MM.1S (cell line): ENCODE results near the gene CELSR3.
A peak's percentile ranks its signal among the peaks of the same experiment; 100 is the strongest.

Experiments used
- DNase-seq: peaks from one replicate; pipeline ENCODE4 v3.0.0-alpha.2; 2015
- H2AFZ ChIP-seq: fragments of 300-600 bp; sonication (generic); 2 replicates; pipeline ENCODE4 v1.6.0; 2016; ENCODE audit warnings: antibody characterized with exemption, low read length
- H3F3A ChIP-seq: fragments of 300-600 bp; sonication (generic); 2 replicates; pipeline ENCODE4 v1.6.1; 2016; ENCODE audit warnings: mild to moderate bottlenecking, antibody characterized with exemption, low read length, moderate library complexity, mixed read lengths; ENCODE audit not compliant: insufficient read depth
- H3K27ac ChIP-seq: fragments of 300-600 bp; sonication (generic); 2 replicates; pipeline ENCODE4 v1.5.1; 2016; ENCODE audit warnings: mild to moderate bottlenecking, low read length
- H3K27me3 ChIP-seq: fragments of 300-600 bp; sonication (generic); replicated peaks from 2 replicates; pipeline ENCODE4 v1.6.0; 2016; ENCODE audit warnings: low read length; ENCODE audit not compliant: insufficient read depth
- H3K36me3 ChIP-seq: fragments of 300-600 bp; sonication (generic); replicated peaks from 2 replicates; pipeline ENCODE4 v1.6.1; 2016; ENCODE audit warnings: mild to moderate bottlenecking, low read length, mixed read lengths; ENCODE audit not compliant: insufficient read depth
- H3K4me1 ChIP-seq: fragments of 300-600 bp; sonication (generic); 2 replicates; pipeline ENCODE4 v1.6.1; 2016; ENCODE audit warnings: low read length, mixed read lengths
- H3K4me2 ChIP-seq: fragments of 300-600 bp; sonication (generic); 2 replicates; pipeline ENCODE4 v1.6.0; 2016; ENCODE audit warnings: low read depth, low read length
- H3K4me3 ChIP-seq: fragments of 300-600 bp; sonication (generic); 2 replicates; pipeline ENCODE4 v1.5.1; 2016; ENCODE audit warnings: low read length, mixed read lengths
- H3K79me2 ChIP-seq: fragments of 300-600 bp; sonication (generic); 2 replicates; pipeline ENCODE4 v1.6.1; 2016; ENCODE audit warnings: mixed run types, low read length, mixed read lengths
- H3K9ac ChIP-seq: fragments of 300-600 bp; sonication (generic); 2 replicates; pipeline ENCODE4 v1.6.1; 2016; ENCODE audit warnings: low read length, mixed read lengths
- H3K9me2 ChIP-seq: fragments of 300-600 bp; sonication (generic); replicated peaks from 2 replicates; pipeline ENCODE4 v1.6.1; 2016; ENCODE audit warnings: mild to moderate bottlenecking, low read length, mixed read lengths; ENCODE audit not compliant: insufficient read depth
- H3K9me3 ChIP-seq: fragments of 300-600 bp; sonication (generic); replicated peaks from 2 replicates; pipeline ENCODE4 v1.6.1; 2016; ENCODE audit warnings: mild to moderate bottlenecking, low read length, mixed read lengths; ENCODE audit not compliant: insufficient read depth
- H4K20me1 ChIP-seq: fragments of 300-600 bp; sonication (generic); 2 replicates; pipeline ENCODE4 v1.6.1; 2016; ENCODE audit warnings: mild to moderate bottlenecking, low read length, moderate library complexity, mixed read lengths; ENCODE audit not compliant: insufficient read depth
- CTCF ChIP-seq: fragments of 300-600 bp; sonication (generic); IDR thresholded peaks from 2 replicates; pipeline ENCODE4 v1.5.1; 2016; ENCODE audit warnings: antibody characterized with exemption, low read length, mixed read lengths
- EZH2 ChIP-seq: fragments of 300-600 bp; sonication (generic); optimal IDR thresholded peaks from 2 replicates; pipeline ENCODE3; 2017; ENCODE audit warnings: low read depth, mild to moderate bottlenecking, antibody characterized with exemption, low read length, mixed read lengths
- EZH2phosphoT487 ChIP-seq: fragments of 300-600 bp; sonication (generic); IDR thresholded peaks from 2 replicates; pipeline ENCODE4 v1.6.1; 2018; ENCODE audit warnings: antibody characterized with exemption, low read length

The CELSR3 gene

GRCh38 chr3:48636149-48636655 lies 26.5 kb downstream of the CELSR3 start:
- Histone ChIP-seq H2AFZ (peak overlapping the region; percentile 86), H3K27me3 (peaks cover 8% of the 10 kb centered on the region; the same call in 1 of the 2 replicates), H3F3A (no peaks in the 10 kb centered on the region), H3K4me2 (peak overlapping the region; percentile 99), H3K9me3 (no peaks in the 10 kb centered on the region), H3K79me2 (no peaks in the 10 kb centered on the region), H3K27ac (no peak overlapping the region), H3K4me3 (peak overlapping the region; percentile 88), H3K4me1 (peaks cover 12% of the 10 kb centered on the region; the same call in 1 of the 2 replicates), H4K20me1 (no peaks in the 10 kb centered on the region), H3K36me3 (no peaks in the 10 kb centered on the region), H3K9ac (peak overlapping the region; percentile 65; the same call in 1 of the 2 replicates), H3K9me2 (no peaks in the 10 kb centered on the region)
- no peak for DNase-seq
- TF ChIP-seq CTCF = no peak
- TF ChIP-seq EZH2 = no peak
- no peak for TF ChIP-seq EZH2phosphoT487

- no peaks in the 10 kb centered on the region for H4K20me1 ChIP-seq
- H2AFZ ChIP-seq = peak within 1 kb of the TSS; percentile 86
Observed at GRCh38 chr3:48635222-48636021, 27.3 kb downstream of the CELSR3 start, which contains the start of gene SLC26A6. Gene SLC26A6 (minus strand): TSS chr3:48635461. CDS start chr3:48635393, 68 bp downstream.

GRCh38 chr3:48634661-48635221 lies 27.9 kb downstream of the CELSR3 start:
- Histone ChIP-seq H3K27me3 (no peaks in the 10 kb centered on the region), H3K4me3 (peak overlapping the region; percentile 88), H3K4me2 (peak overlapping the region; percentile 99), H3F3A (no peaks in the 10 kb centered on the region), H3K27ac (no peak overlapping the region), H3K9me2 (no peaks in the 10 kb centered on the region), H3K9me3 (no peaks in the 10 kb centered on the region), H3K9ac (peak overlapping the region; percentile 47; the same call in 1 of the 2 replicates), H3K36me3 (no peaks in the 10 kb centered on the region), H3K4me1 (peaks cover 12% of the 10 kb centered on the region; the same call in 1 of the 2 replicates), H3K79me2 (no peaks in the 10 kb centered on the region), H4K20me1 (no peaks in the 10 kb centered on the region), H2AFZ (peak overlapping the region; percentile 86)
- no peak for TF ChIP-seq EZH2phosphoT487
- TF ChIP-seq EZH2 = no peak
- TF ChIP-seq CTCF = no peak
- DNase-seq = peak; percentile 53

More at GRCh38 chr3:48635222-48636021, 27.3 kb downstream of the CELSR3 start, which contains the start of gene SLC26A6:
- Histone ChIP-seq H3K36me3 (no peaks in the 10 kb centered on the region), H3K79me2 (no peaks in the 10 kb centered on the region), H3K9me3 (no peaks in the 10 kb centered on the region), H3K4me3 (peak within 1 kb of the TSS; percentile 88), H3K9ac (peak within 1 kb of the TSS; percentile 65; the same call in 1 of the 2 replicates), H3K27ac (no peak within 1 kb of the TSS; the same call in 1 of the 2 replicates), H3K4me2 (peak within 1 kb of the TSS; percentile 99), H3K9me2 (no peaks in the 10 kb centered on the region), H3K27me3 (peaks cover 5% of the 10 kb centered on the region; the same call in 1 of the 2 replicates), H3F3A (no peaks in the 10 kb centered on the region), H3K4me1 (peaks cover 12% of the 10 kb centered on the region; the same call in 1 of the 2 replicates)
- peak; percentile 96 for DNase-seq
- TF ChIP-seq EZH2 = no peak
- TF ChIP-seq CTCF = peak; percentile 62
- TF ChIP-seq EZH2phosphoT487 = no peak
